Diencephalon (tissue), 1 donor: ENCODE results near the gene TEDC1. TPM values are rescaled to one million over a fixed set of nuclear protein-coding genes. Genes with fewer than 3 reads are reported as not detected.

Experiments
- total RNA-seq: library from RNA; depleted of rRNA; stranded (reverse); fragments of >200 nt; gene quantifications from one replicate; pipeline ENCODE4 v1.2.3, GENCODE V29; 2014

TEDC1 gene
- 7.8 TPM for total RNA-seq

GRCh38 chr14:105490572-105491365 is at the start of gene TEDC1:
TSS of gene TEDC1 (plus strand) at chr14:105491246. CDS start at chr14:105491376, 130 bp downstream.

GRCh38 chr14:105474483-105475268 is 16.4 kb upstream of the TEDC1 start, which contains the start of gene CRIP2:
TSS of gene CRIP2 (plus strand) at chr14:105474821. CDS start at chr14:105474863, 42 bp downstream.

GRCh38 chr14:105486163-105486973 is 4.7 kb upstream of the TEDC1 start, which contains the start of gene CRIP1:
TSS of gene CRIP1 (plus strand) at chr14:105486886. CDS start at chr14:105487260, 374 bp downstream.

GRCh38 chr14:105525861-105526775 is 35.1 kb downstream of the TEDC1 start, which contains the start of gene TMEM121:
TSS of gene TMEM121 (plus strand) at chr14:105526583. CDS start at chr14:105528835, 2,252 bp downstream.

Other genes starting within 250 kb of the TEDC1 start
- gene BTBD6, start 242.7 kb upstream of the TEDC1 start, total RNA-seq, result 43.1 TPM
- 74.0 TPM for gene BRF1, start 190.2 kb upstream of the TEDC1 start, total RNA-seq
- gene PACS2, start 176.5 kb upstream of the TEDC1 start, total RNA-seq, result 98.5 TPM
- 0.46 TPM for gene TEX22, start 92.7 kb upstream of the TEDC1 start, total RNA-seq
- gene MTA1, start 71.4 kb upstream of the TEDC1 start, total RNA-seq, result 49.4 TPM
- gene CRIP2, start 16.4 kb upstream of the TEDC1 start, total RNA-seq, result 106 TPM
- 2.3 TPM for gene CRIP1, start 4.4 kb upstream of the TEDC1 start, total RNA-seq
- 25.4 TPM for gene TMEM121, start 35.3 kb downstream of the TEDC1 start, total RNA-seq